ENCODE results near the gene DARS2.

DNA sequence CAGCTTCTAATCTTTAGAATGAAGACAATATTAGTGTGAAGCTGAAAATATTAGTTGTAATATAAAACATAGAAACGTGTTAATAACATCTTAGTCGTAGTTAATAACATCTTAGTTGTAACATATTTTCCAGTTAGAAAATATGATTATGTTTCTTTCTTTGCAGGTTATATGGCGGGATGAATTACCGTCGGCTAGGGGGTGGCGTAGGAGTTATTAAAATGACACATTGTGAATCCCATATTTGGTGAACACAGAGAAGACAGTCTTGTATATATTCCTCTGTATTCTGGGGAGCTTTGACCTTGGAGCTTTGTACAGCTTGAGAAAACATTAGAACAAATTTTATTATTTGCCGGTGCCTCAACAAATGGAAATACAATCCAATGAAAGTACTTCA is 39.5 kb upstream of the DARS2 start:
- TF ChIP-seq, protein P1, sequence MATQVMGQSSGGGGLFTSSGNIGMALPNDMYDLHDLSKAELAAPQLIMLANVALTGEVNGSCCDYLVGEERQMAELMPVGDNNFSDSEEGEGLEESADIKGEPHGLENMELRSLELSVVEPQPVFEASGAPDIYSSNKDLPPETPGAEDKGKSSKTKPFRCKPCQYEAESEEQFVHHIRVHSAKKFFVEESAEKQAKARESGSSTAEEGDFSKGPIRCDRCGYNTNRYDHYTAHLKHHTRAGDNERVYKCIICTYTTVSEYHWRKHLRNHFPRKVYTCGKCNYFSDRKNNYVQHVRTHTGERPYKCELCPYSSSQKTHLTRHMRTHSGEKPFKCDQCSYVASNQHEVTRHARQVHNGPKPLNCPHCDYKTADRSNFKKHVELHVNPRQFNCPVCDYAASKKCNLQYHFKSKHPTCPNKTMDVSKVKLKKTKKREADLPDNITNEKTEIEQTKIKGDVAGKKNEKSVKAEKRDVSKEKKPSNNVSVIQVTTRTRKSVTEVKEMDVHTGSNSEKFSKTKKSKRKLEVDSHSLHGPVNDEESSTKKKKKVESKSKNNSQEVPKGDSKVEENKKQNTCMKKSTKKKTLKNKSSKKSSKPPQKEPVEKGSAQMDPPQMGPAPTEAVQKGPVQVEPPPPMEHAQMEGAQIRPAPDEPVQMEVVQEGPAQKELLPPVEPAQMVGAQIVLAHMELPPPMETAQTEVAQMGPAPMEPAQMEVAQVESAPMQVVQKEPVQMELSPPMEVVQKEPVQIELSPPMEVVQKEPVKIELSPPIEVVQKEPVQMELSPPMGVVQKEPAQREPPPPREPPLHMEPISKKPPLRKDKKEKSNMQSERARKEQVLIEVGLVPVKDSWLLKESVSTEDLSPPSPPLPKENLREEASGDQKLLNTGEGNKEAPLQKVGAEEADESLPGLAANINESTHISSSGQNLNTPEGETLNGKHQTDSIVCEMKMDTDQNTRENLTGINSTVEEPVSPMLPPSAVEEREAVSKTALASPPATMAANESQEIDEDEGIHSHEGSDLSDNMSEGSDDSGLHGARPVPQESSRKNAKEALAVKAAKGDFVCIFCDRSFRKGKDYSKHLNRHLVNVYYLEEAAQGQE (IDR thresholded peaks at IDR 0.05; ENCODE audit: insufficient read depth in 1 of 2, low read depth in 2 of 2, low read length in 2 of 2) = no peak
- no peak for TF ChIP-seq POLR2AphosphoS5 (IDR thresholded peaks at IDR 0.05; ENCODE audit: low read depth, low read length)
